Mesodermal cell (in vitro differentiated cells): ENCODE measurements around the gene CNGB1.
"Not testable (repeated sequence)": the region's sequence is repeated elsewhere in the genome, so short reads cannot be mapped to it uniquely, and the experiment has no call there.

Experiments used
- H3K27ac ChIP-seq: 2 replicates; pipeline ENCODE4 v1.7.0; 2013; ENCODE audit warnings: mild to moderate bottlenecking, low read depth, low read length, moderate library complexity; ENCODE audit not compliant: severe bottlenecking
- H3K36me3 ChIP-seq: 2 replicates; pipeline ENCODE4 v1.7.1; 2013; ENCODE audit warnings: mild to moderate bottlenecking, low read length, moderate library complexity; ENCODE audit not compliant: control insufficient read depth, insufficient read depth
- H3K4me1 ChIP-seq: one replicate; pipeline ENCODE4 v1.7.1; 2013; ENCODE audit warnings: mild to moderate bottlenecking, low read length; ENCODE audit not compliant: insufficient read depth, control insufficient read depth, poor library complexity, severe bottlenecking
- H3K4me3 ChIP-seq: 2 replicates; pipeline ENCODE4 v1.7.0; 2013; ENCODE audit warnings: low read length, control low read depth, mild to moderate bottlenecking; ENCODE audit not compliant: insufficient read depth, poor library complexity, severe bottlenecking; ENCODE audit errors: extremely low read depth
- H3K9me3 ChIP-seq: 2 replicates; pipeline ENCODE4 v1.7.1; 2013; ENCODE audit warnings: mild to moderate bottlenecking, low read length, moderate library complexity; ENCODE audit not compliant: control insufficient read depth
- WGBS, 2 experiments: methylation state at CpG; one replicate each; pipeline ENCODE4 v1.1.5; 2013; ENCODE audit warnings: missing lambda C conversion rate in 2 of 2; ENCODE audit not compliant: insufficient coverage in 2 of 2; 5-methylcytosine and 5-hydroxymethylcytosine counted together

The CNGB1 gene

GRCh38 chr16:57929250-57929649 lies 41.7 kb downstream of the CNGB1 start:
- H3K4me3 ChIP-seq: no peak overlapping the region
- no peak overlapping the region for H3K27ac ChIP-seq
- H3K9me3 ChIP-seq: peaks cover 4% of the 10 kb centered on the region
- H3K4me1 ChIP-seq: no peaks in the 10 kb centered on the region
- 73 to 100% methylated on average over 1 to 2 of the region's 3 CpGs for WGBS, 2 experiments
- H3K36me3 ChIP-seq: no peaks in the 10 kb centered on the region

GRCh38 chr16:57926041-57926440 lies 44.9 kb downstream of the CNGB1 start:
- WGBS, 2 experiments: 86 to 92% methylated on average over 2 of the region's 2 CpGs
- H3K9me3 ChIP-seq: no peaks in the 10 kb centered on the region
- H3K4me3 ChIP-seq: no peak overlapping the region
- no peaks in the 10 kb centered on the region for H3K36me3 ChIP-seq
- H3K4me1 ChIP-seq: no peaks in the 10 kb centered on the region
- H3K27ac ChIP-seq: no peak overlapping the region

GRCh38 chr16:57925310-57925709 lies 45.6 kb downstream of the CNGB1 start:
- no peak overlapping the region for H3K4me3 ChIP-seq
- no peaks in the 10 kb centered on the region for H3K9me3 ChIP-seq
- H3K4me1 ChIP-seq: no peaks in the 10 kb centered on the region
- H3K27ac ChIP-seq: no peak overlapping the region
- no peaks in the 10 kb centered on the region for H3K36me3 ChIP-seq
- WGBS, 2 experiments: 69 to 77% methylated on average over 3 of the region's 3 CpGs

- no peaks in the 10 kb centered on the region for H3K9me3 ChIP-seq
- H3K4me3 ChIP-seq: no peak overlapping the region
- H3K4me1 ChIP-seq: no peaks in the 10 kb centered on the region
- no peaks in the 10 kb centered on the region for H3K36me3 ChIP-seq
- H3K27ac ChIP-seq: no peak overlapping the region
- 93 to 96% methylated on average over 2 to 4 of the region's 6 CpGs for WGBS, 2 experiments
Measured at GRCh38 chr16:57924514-57924913, 46.4 kb downstream of the CNGB1 start.

GRCh38 chr16:57923841-57924240 lies 47.1 kb downstream of the CNGB1 start:
- H3K27ac ChIP-seq: no peak overlapping the region
- no peaks in the 10 kb centered on the region for H3K36me3 ChIP-seq
- no peak overlapping the region for H3K4me3 ChIP-seq
- no peaks in the 10 kb centered on the region for H3K4me1 ChIP-seq
- no peaks in the 10 kb centered on the region for H3K9me3 ChIP-seq
- 94 to 100% methylated on average over 2 of the region's 2 CpGs for WGBS, 2 experiments

- no peaks in the 10 kb centered on the region for H3K9me3 ChIP-seq
- no peak overlapping the region for H3K4me3 ChIP-seq
- no peak overlapping the region for H3K27ac ChIP-seq
- WGBS, 2 experiments: 100% methylated on average over 2 of the region's 2 CpGs; no CpG with 5 or more reads in 1 of the 2 experiments
- H3K4me1 ChIP-seq: no peaks in the 10 kb centered on the region
- no peaks in the 10 kb centered on the region for H3K36me3 ChIP-seq
Measured at GRCh38 chr16:57923418-57923817, 47.5 kb downstream of the CNGB1 start.

- H3K36me3 ChIP-seq: no peaks in the 10 kb centered on the region
- H3K4me1 ChIP-seq: no peaks in the 10 kb centered on the region
- WGBS, 2 experiments: 100% methylated on average over 2 of the region's 2 CpGs; no CpG with 5 or more reads in 1 of the 2 experiments
- no peak overlapping the region for H3K4me3 ChIP-seq
- H3K9me3 ChIP-seq: no peaks in the 10 kb centered on the region
- H3K27ac ChIP-seq: no peak overlapping the region
Measured at GRCh38 chr16:57920880-57921229, 50.1 kb downstream of the CNGB1 start.

GRCh38 chr16:57920215-57920879 lies 50.6 kb downstream of the CNGB1 start:
- no peaks in the 10 kb centered on the region for H3K9me3 ChIP-seq
- no peak overlapping the region for H3K27ac ChIP-seq
- 92 to 94% methylated on average over 10 to 14 of the region's 14 CpGs for WGBS, 2 experiments
- no peak overlapping the region for H3K4me3 ChIP-seq
- H3K36me3 ChIP-seq: no peaks in the 10 kb centered on the region
- H3K4me1 ChIP-seq: no peaks in the 10 kb centered on the region

- WGBS, 2 experiments: 94 to 95% methylated on average over 3 to 6 of the region's 6 CpGs
- H3K4me3 ChIP-seq: no peak overlapping the region
- H3K4me1 ChIP-seq: no peaks in the 10 kb centered on the region
- no peaks in the 10 kb centered on the region for H3K36me3 ChIP-seq
- H3K27ac ChIP-seq: no peak overlapping the region
- H3K9me3 ChIP-seq: no peaks in the 10 kb centered on the region
Measured at GRCh38 chr16:57918994-57919393, 51.9 kb downstream of the CNGB1 start.

- WGBS, 2 experiments: 78 to 92% methylated on average over 2 to 3 of the region's 3 CpGs
- Histone ChIP-seq H3K4me1 (no peaks in the 10 kb centered on the region), H3K9me3 (no peaks in the 10 kb centered on the region), H3K27ac (no peak overlapping the region), H3K4me3 (no peak overlapping the region), H3K36me3 (no peaks in the 10 kb centered on the region)
Measured at GRCh38 chr16:57918444-57918843, 52.5 kb downstream of the CNGB1 start.

- H3K9me3 ChIP-seq, H3K36me3 ChIP-seq, H3K27ac ChIP-seq, H3K4me3 ChIP-seq, H3K4me1 ChIP-seq: not testable (repeated sequence)
Measured at GRCh38 chr16:57917929-57918328, 53.0 kb downstream of the CNGB1 start.
